Lower lobe of right lung (tissue), 2 donors: ENCODE data around the gene SPTA1. TPM values are rescaled to one million over a fixed set of nuclear protein-coding genes. Genes with fewer than 3 reads are reported as not detected.

ENCODE experiments used
- ATAC-seq, 2 donors: fragments of 200-7000 bp; cut with Tn5 transposase; one replicate each; pipeline ENCODE4 v1.9.1; 2020 to 2022; ENCODE audit warnings: mild to moderate bottlenecking in 2 of 2, moderate library complexity in 2 of 2
- DNase-seq: peaks from one replicate; pipeline ENCODE4 v3.0.0-alpha.2; 2020
- H3K27ac ChIP-seq: fragments of 200-600 bp; one replicate; pipeline ENCODE4 v1.8.0; 2022
- H3K27me3 ChIP-seq: fragments of 200-600 bp; one replicate; pipeline ENCODE4 v1.8.0; 2022; ENCODE audit warnings: low read depth
- H3K36me3 ChIP-seq: fragments of 200-600 bp; one replicate; pipeline ENCODE4 v1.8.0; 2022; ENCODE audit warnings: mild to moderate bottlenecking
- H3K4me1 ChIP-seq: fragments of 200-600 bp; one replicate; pipeline ENCODE4 v1.8.0; 2022
- H3K4me3 ChIP-seq: fragments of 200-600 bp; one replicate; pipeline ENCODE4 v1.8.0; 2022; ENCODE audit warnings: mild to moderate bottlenecking
- H3K9me3 ChIP-seq: fragments of 200-600 bp; one replicate; pipeline ENCODE4 v1.8.0; 2022
- CTCF ChIP-seq: fragments of 200-600 bp; IDR thresholded peaks from one replicate; pipeline ENCODE4 v1.8.0; 2022; ENCODE audit warnings: antibody characterized with exemption, mild to moderate bottlenecking
- intact Hi-C: fragments of 100-400 bp; cut with DNase I; formaldehyde crosslinking; loops from one replicate; pipeline ENCODE4 v1.11.0; 2022
- total RNA-seq: library from RNA; stranded (reverse); fragmentation: NEBNext Ultra II Directional; extraction: Animal tissue kit (Norgen Biotek cat#: 25700); gene quantifications from one replicate; pipeline ENCODE4 v1.2.1, GENCODE V29; 2021
- donor health status: DM: no; HTN: yes; CAD: no; lungs with severe emphysema.

Gene SPTA1
- total RNA-seq, 1 donor from 2014 or later: 0.50 TPM

- no peaks in the 10 kb centered on the region for H3K36me3 ChIP-seq
- no peak overlapping the region for H3K4me3 ChIP-seq
- no peak for DNase-seq
- no peak overlapping the region for H3K27ac ChIP-seq
- peaks cover 7% of the 10 kb centered on the region for H3K4me1 ChIP-seq
- ATAC-seq: no peak
- TF ChIP-seq CTCF: no peak
- no peaks in the 10 kb centered on the region for H3K9me3 ChIP-seq
- intact Hi-C loops: no loop called here
- H3K27me3 ChIP-seq: no peaks in the 10 kb centered on the region
Measured at GRCh38 chr1:158646465-158646864, 40.0 kb downstream of the SPTA1 start.

DNA sequence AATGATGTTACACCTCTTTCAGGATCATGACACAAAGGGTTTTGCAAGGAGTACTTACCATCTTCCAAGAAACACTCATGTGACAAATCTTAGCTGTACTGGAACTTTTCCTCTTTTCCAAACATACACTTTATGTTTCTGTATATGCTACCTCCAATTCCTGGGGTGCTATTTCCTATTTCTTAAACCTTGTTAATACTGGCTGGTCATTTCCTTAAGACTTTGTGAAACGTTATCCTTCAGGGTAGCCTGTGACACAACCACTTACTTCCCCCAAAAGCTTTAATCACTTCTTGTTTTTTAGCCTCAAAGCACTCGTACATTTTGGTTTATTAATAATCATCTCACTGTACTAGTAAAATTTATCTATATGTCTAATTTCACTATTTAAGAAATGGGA is 42.1 kb downstream of the SPTA1 start:
- Histone ChIP-seq H3K27me3 (no peaks in the 10 kb centered on the region), H3K36me3 (no peaks in the 10 kb centered on the region), H3K27ac (no peak overlapping the region), H3K4me3 (no peak overlapping the region), H3K4me1 (peaks cover 7% of the 10 kb centered on the region), H3K9me3 (no peaks in the 10 kb centered on the region)
- DNase-seq: no peak
- no peak for TF ChIP-seq CTCF
- peak; percentile 48 to 60 for ATAC-seq
- intact Hi-C loops: no loop called here

DNA sequence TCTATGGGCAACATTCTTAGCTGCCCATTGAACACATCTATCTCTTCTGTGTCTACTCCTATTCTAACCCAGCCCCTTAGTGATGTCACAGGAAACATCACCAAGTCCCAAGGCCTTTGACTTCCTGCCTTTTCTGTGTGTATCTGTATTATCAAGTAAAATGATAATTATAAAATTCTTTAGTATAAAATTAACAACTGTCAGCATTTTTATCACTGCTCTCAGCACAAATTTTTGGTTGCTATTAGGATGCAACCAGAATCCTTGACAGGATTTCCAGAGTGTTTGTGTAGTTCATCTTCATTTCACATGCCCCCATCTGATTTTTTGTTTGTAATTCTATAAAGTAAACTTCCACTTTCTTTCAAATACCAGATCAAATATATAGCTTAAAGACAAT is 47.6 kb downstream of the SPTA1 start:
- no peaks in the 10 kb centered on the region for H3K36me3 ChIP-seq
- no peaks in the 10 kb centered on the region for H3K4me1 ChIP-seq
- H3K9me3 ChIP-seq: no peaks in the 10 kb centered on the region
- H3K4me3 ChIP-seq: no peak overlapping the region
- H3K27me3 ChIP-seq: no peaks in the 10 kb centered on the region
- intact Hi-C loops: no loop called here
- no peak for ATAC-seq
- no peak for DNase-seq
- no peak overlapping the region for H3K27ac ChIP-seq
- TF ChIP-seq CTCF: no peak

- H3K9me3 ChIP-seq: no peaks in the 10 kb centered on the region
- ATAC-seq (no peak), DNase-seq (no peak)
- H3K36me3 ChIP-seq: no peaks in the 10 kb centered on the region
- H3K27ac ChIP-seq: no peak overlapping the region
- no peak overlapping the region for H3K4me3 ChIP-seq
- no peaks in the 10 kb centered on the region for H3K4me1 ChIP-seq
- no peaks in the 10 kb centered on the region for H3K27me3 ChIP-seq
- intact Hi-C loops: no loop called here
- no peak for TF ChIP-seq CTCF
Measured at GRCh38 chr1:158638146-158638545, 48.4 kb downstream of the SPTA1 start.

- H3K4me1 ChIP-seq: no peaks in the 10 kb centered on the region
- no peaks in the 10 kb centered on the region for H3K9me3 ChIP-seq
- no peaks in the 10 kb centered on the region for H3K36me3 ChIP-seq
- TF ChIP-seq CTCF: no peak
- H3K4me3 ChIP-seq: no peak overlapping the region
- intact Hi-C loops: no loop called here
- H3K27ac ChIP-seq: no peak overlapping the region
- DNase-seq (no peak), ATAC-seq (no peak)
- no peaks in the 10 kb centered on the region for H3K27me3 ChIP-seq
Measured at GRCh38 chr1:158613764-158614163, 72.8 kb downstream of the SPTA1 start.

GRCh38 chr1:158611916-158612315 is 74.6 kb downstream of the SPTA1 start:
- TF ChIP-seq CTCF: no peak
- intact Hi-C loops: no loop called here
- DNase-seq (no peak), ATAC-seq (no peak)
- Histone ChIP-seq H3K9me3 (no peaks in the 10 kb centered on the region), H3K36me3 (no peaks in the 10 kb centered on the region), H3K27ac (no peak overlapping the region), H3K4me1 (no peaks in the 10 kb centered on the region), H3K4me3 (no peak overlapping the region), H3K27me3 (no peaks in the 10 kb centered on the region)
